Mucosa of descending colon (tissue), 3 donors: ENCODE measurements around the gene SLC31A1. TPM values are rescaled to one million over a fixed set of nuclear protein-coding genes. Genes with fewer than 3 reads are reported as not detected.
"Not testable (repeated sequence)": the region's sequence is repeated elsewhere in the genome, so short reads cannot be mapped to it uniquely, and the experiment has no call there.

Experiments used
- ATAC-seq: fragments of 200-7000 bp; cut with Tn5 transposase; one replicate; pipeline ENCODE4 v1.9.1; 2020; ENCODE audit warnings: mild to moderate bottlenecking, moderate library complexity
- DNase-seq, 3 donors: peaks; one replicate each; pipeline ENCODE4 v3.0.0-alpha.2; 2020
- H3K36me3 ChIP-seq: fragments of 200-600 bp; one replicate; pipeline ENCODE4 v1.8.0; 2021; ENCODE audit warnings: low read depth, mild to moderate bottlenecking
- H3K4me1 ChIP-seq: fragments of 200-600 bp; one replicate; pipeline ENCODE4 v1.8.0; 2021; ENCODE audit warnings: low read depth, mild to moderate bottlenecking
- H3K4me3 ChIP-seq: fragments of 200-600 bp; one replicate; pipeline ENCODE4 v1.8.0; 2021; ENCODE audit warnings: mild to moderate bottlenecking
- H3K9me3 ChIP-seq: fragments of 200-600 bp; one replicate; pipeline ENCODE4 v1.8.0; 2021; ENCODE audit warnings: mild to moderate bottlenecking
- intact Hi-C, 2 donors: fragments of 100-400 bp; cut with DNase I in 1 of 2; cut with micrococcal nuclease in 1 of 2; formaldehyde crosslinking; loops; one replicate each; pipeline versions ENCODE4 v1.11.0 to v1.11.1; 2022; cut with DNase I, micrococcal nuclease
- total RNA-seq, 3 donors: library from RNA; stranded (reverse); fragmentation: NEBNext Ultra II Directional in 2 of 3; extraction: Animal tissue kit (Norgen Biotek cat#: 25700) in 2 of 3; gene quantifications; one replicate each; pipeline versions ENCODE4 v1.2.1 to v1.2.4, GENCODE V29; 2021 to 2023
- TF ChIP-seq, protein P1 (sequence below): fragments of 200-600 bp; IDR thresholded peaks from one replicate; pipeline ENCODE4 v1.8.0; 2022; ENCODE audit warnings: antibody characterized with exemption, mild to moderate bottlenecking
- donor health status: DM: no; HTN: no; CAD: no; lungs with moderate emphysema.
- donor health status: DM: no; HTN: no; CAD: no.
- donor health status: DM: no; HTN: yes; CAD: no.

SLC31A1 gene
- total RNA-seq, 3 donors from 2014 or later = 26.5 to 63.7 (median 34.7) TPM

DNA sequence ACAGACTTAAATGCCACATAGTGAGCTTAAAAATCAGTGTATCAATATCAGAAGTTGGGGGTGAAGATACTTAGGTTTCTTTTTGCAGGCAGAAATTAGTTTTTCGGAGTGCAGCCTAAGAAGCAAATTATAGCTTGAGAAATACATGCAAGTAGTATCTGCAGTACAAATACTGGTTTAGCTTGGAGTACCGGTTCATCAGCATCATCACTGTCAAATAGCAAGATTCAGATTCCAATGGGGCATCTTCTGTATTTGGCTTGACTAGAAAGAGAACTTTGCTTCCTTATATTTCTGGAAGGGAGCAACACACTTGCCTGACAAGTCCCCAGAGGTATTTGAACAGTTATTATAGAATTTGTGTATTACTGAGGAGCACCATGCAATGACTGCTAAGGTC lies 19.8 kb downstream of the SLC31A1 start:
- TF ChIP-seq, protein P1, sequence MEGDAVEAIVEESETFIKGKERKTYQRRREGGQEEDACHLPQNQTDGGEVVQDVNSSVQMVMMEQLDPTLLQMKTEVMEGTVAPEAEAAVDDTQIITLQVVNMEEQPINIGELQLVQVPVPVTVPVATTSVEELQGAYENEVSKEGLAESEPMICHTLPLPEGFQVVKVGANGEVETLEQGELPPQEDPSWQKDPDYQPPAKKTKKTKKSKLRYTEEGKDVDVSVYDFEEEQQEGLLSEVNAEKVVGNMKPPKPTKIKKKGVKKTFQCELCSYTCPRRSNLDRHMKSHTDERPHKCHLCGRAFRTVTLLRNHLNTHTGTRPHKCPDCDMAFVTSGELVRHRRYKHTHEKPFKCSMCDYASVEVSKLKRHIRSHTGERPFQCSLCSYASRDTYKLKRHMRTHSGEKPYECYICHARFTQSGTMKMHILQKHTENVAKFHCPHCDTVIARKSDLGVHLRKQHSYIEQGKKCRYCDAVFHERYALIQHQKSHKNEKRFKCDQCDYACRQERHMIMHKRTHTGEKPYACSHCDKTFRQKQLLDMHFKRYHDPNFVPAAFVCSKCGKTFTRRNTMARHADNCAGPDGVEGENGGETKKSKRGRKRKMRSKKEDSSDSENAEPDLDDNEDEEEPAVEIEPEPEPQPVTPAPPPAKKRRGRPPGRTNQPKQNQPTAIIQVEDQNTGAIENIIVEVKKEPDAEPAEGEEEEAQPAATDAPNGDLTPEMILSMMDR = no peak
- Histone ChIP-seq H3K4me1 (no peaks in the 10 kb centered on the region), H3K9me3 (no peaks in the 10 kb centered on the region), H3K36me3 (no peaks in the 10 kb centered on the region), H3K4me3 (no peak overlapping the region)
- intact Hi-C loops = no loop called here
- DNase-seq = no peak
- no peak for ATAC-seq

DNA sequence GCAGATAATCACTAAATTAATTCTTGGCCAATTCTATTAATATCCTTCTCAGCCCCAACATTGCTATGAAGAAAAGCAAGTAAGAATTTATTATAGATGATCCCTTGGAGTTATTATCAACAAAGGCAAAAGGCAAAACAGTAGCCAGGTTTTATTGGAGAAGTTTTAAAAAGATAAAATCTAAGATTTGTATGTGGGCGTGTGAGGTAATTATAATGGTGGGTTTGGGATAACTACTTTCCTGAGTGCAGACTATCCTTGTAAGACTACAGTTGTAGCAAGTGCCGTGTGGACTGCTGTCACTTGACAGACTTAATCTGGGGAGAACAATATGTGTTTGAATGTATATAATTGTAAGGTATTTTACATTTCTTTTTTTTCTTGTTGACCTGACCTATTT lies 23.2 kb downstream of the SLC31A1 start:
- TF ChIP-seq, protein P1 = no peak
- ATAC-seq (no peak), DNase-seq (no peak)
- intact Hi-C loops = no loop called here
- Histone ChIP-seq H3K4me1 (no peaks in the 10 kb centered on the region), H3K4me3 (no peak overlapping the region), H3K36me3 (no peaks in the 10 kb centered on the region), H3K9me3 (no peaks in the 10 kb centered on the region)

DNA sequence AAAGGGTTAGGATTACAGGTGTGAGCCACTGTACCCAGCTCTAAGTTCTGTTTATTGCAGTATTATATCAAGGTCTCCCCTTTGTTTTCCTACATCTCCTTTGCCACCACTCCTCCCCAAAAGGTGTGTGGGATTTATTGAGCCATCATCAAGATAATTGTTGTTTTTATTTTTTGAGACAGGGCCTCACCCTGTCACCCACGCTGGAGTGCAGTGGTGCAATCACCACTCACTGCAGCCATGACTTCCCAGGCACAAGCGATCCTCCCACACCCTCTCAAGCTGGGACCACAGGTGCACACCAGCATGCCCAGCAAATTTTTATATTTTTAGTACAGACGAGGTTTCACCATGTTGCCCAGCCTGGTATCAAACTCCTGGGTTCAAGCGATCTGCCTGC lies 24.6 kb downstream of the SLC31A1 start:
- Histone ChIP-seq H3K4me1 (no peaks in the 10 kb centered on the region), H3K36me3 (no peaks in the 10 kb centered on the region), H3K9me3 (no peaks in the 10 kb centered on the region), H3K4me3 (no peak overlapping the region)
- TF ChIP-seq, protein P1 = no peak
- intact Hi-C loops = no loop called here
- ATAC-seq (no peak), DNase-seq (no peak)

DNA sequence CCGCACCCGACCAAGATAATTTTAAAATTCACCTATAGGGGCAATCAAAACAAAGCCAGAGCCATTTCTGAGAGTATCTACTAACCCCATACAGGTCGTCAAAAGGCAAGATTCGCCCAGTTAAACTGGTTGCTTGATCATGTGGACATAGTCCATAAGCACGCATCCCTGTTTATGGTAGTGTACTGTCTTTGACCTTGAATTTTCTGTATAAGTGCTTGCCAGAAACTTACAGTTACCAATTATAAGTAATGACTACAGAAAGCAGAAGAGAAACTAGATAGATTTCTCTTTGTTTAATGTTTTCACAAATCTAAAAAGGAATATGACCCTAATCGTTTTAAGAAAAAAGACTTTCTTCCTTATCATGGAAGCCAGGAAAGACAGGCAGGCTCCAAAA lies 25.6 kb downstream of the SLC31A1 start:
- Histone ChIP-seq H3K4me1 (no peaks in the 10 kb centered on the region), H3K36me3 (no peaks in the 10 kb centered on the region), H3K9me3 (no peaks in the 10 kb centered on the region), H3K4me3 (no peak overlapping the region)
- ATAC-seq (no peak), DNase-seq (no peak)
- intact Hi-C loops = no loop called here
- TF ChIP-seq, protein P1 = no peak

DNA sequence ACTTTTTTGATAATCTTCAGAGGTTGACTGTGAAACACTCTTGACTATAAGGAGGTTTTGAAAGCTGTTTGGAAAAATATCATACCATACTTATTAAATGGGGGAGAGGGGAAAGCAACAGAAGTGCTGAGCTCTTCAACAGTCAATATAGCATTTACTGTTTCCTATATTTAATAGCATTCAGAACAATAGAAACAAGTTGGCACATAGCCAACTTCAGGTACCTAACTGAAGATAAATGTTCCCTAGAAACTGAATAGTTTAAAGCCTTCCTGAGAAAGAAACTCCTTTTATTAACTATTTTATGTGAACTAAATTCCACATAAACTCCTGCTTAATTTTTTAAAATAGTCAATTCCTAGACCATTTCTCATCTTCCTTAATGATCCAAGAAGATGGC lies 26.3 kb downstream of the SLC31A1 start:
- intact Hi-C loops = no loop called here
- Histone ChIP-seq H3K4me3 (no peak overlapping the region), H3K4me1 (no peaks in the 10 kb centered on the region), H3K9me3 (no peaks in the 10 kb centered on the region), H3K36me3 (no peaks in the 10 kb centered on the region)
- DNase-seq = no peak
- TF ChIP-seq, protein P1 = no peak
- ATAC-seq = no peak

DNA sequence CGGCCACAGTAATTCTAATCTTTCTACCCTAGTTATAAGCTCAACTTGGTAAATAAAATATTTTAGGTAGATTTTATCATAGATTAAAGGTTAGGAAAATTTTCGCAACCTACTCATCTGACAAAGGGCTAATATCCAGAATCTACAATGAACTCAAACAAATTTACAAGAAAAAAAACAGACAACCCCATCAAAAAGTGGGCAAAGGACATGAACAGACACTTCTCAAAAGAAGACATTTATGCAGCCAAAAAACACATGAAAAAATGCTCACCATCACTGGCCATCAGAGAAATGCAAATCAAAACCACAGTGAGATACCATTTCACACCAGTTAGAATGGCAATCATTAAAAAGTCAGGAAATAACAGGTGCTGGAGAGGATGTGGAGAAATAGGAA lies 28.3 kb downstream of the SLC31A1 start:
- H3K9me3 ChIP-seq, H3K4me1 ChIP-seq, DNase-seq, H3K36me3 ChIP-seq, intact Hi-C loops, H3K4me3 ChIP-seq, ATAC-seq: not testable (repeated sequence)
